NCI-H1048 (cell line): ENCODE results near the gene RIMBP2.

Experiments used
- DNase-seq: peaks from one replicate; lab custom pipeline; 2025; lab: John Stamatoyannopoulos, UW

The RIMBP2 gene

GRCh38 chr12:130683811-130684210, 32.3 kb downstream of the RIMBP2 start:
- DNase-seq: no peak

GRCh38 chr12:130683080-130683479, 33.0 kb downstream of the RIMBP2 start:
- DNase-seq: no peak

- no peak for DNase-seq
These were observed 35.6 kb downstream of the RIMBP2 start for GRCh38 chr12:130680451-130680990.

- no peak for DNase-seq
These were observed 38.0 kb downstream of the RIMBP2 start for GRCh38 chr12:130677957-130678558.

GRCh38 chr12:130675791-130676190, 40.3 kb downstream of the RIMBP2 start:
- no peak for DNase-seq

- DNase-seq: no peak
These were observed 41.0 kb downstream of the RIMBP2 start for GRCh38 chr12:130675121-130675520.

- no peak for DNase-seq
These were observed 41.4 kb downstream of the RIMBP2 start for GRCh38 chr12:130674676-130675075.

GRCh38 chr12:130673036-130673705, 42.9 kb downstream of the RIMBP2 start:
- DNase-seq: no peak

- no peak for DNase-seq
These were observed 43.8 kb downstream of the RIMBP2 start for GRCh38 chr12:130672089-130672820.

- no peak for DNase-seq
These were observed 44.5 kb downstream of the RIMBP2 start for GRCh38 chr12:130671556-130671955.

- DNase-seq: no peak
These were observed 46.3 kb downstream of the RIMBP2 start for GRCh38 chr12:130669797-130670196.

GRCh38 chr12:130669205-130669557, 46.9 kb downstream of the RIMBP2 start:
- DNase-seq: no peak

- DNase-seq: no peak
These were observed 47.6 kb downstream of the RIMBP2 start for GRCh38 chr12:130668286-130669204.

GRCh38 chr12:130667421-130667960, 48.6 kb downstream of the RIMBP2 start:
- DNase-seq: no peak

- DNase-seq: no peak
These were observed 49.5 kb downstream of the RIMBP2 start for GRCh38 chr12:130666645-130667044.

- DNase-seq: no peak
These were observed 50.3 kb downstream of the RIMBP2 start for GRCh38 chr12:130665753-130666152.

GRCh38 chr12:130664772-130665171, 51.3 kb downstream of the RIMBP2 start:
- no peak for DNase-seq

GRCh38 chr12:130664252-130664651, 51.8 kb downstream of the RIMBP2 start:
- DNase-seq: no peak

GRCh38 chr12:130663514-130663913, 52.6 kb downstream of the RIMBP2 start:
- no peak for DNase-seq

- no peak for DNase-seq
These were observed 54.4 kb downstream of the RIMBP2 start for GRCh38 chr12:130661486-130662255.

GRCh38 chr12:130661059-130661458, 55.0 kb downstream of the RIMBP2 start:
- DNase-seq: no peak
